Panc1 (cell line): ENCODE results near the gene MDGA2. TPM values are rescaled to one million over a fixed set of nuclear protein-coding genes. Genes with fewer than 3 reads are reported as not detected.

Experiments
- ATAC-seq: fragments of 200-7000 bp; cut with Tn5 transposase; 2 replicates; pipeline ENCODE4 v1.9.1; 2020; ENCODE audit warnings: mild to moderate bottlenecking, moderate library complexity
- BruUV-seq: library from RNA; stranded (reverse); fragments of 400-500 nt; replicated peaks from 2 replicates; lab custom pipeline; 2021; lab: Mats Ljungman, UMichigan
- CTCF ChIA-PET: fragments of 300-600 bp; sonication (Branson Sonifier 250); formaldehyde crosslinking; loops from one replicate; lab custom pipeline; 2022; ENCODE audit warnings: antibody characterized with exemption; lab: Charles Lee
- POLR2A ChIA-PET: fragments of 300-600 bp; sonication (Branson Sonifier 250); formaldehyde crosslinking; loops from one replicate; lab custom pipeline; 2022; ENCODE audit warnings: antibody characterized with exemption; lab: Charles Lee
- DNase-seq: peaks from one replicate; pipeline ENCODE4 v3.0.0-alpha.2; 2010; ENCODE audit warnings: low read depth, low spot score
- H3K27ac ChIP-seq: 2 replicates; pipeline ENCODE4 v1.5.1; 2011; ENCODE audit warnings: mild to moderate bottlenecking, low read length, inconsistent platforms
- H3K27me3 ChIP-seq: fragments of 200-500 bp; sonication (Bioruptor generic); 2 replicates; pipeline ENCODE4 v1.6.0; 2014; ENCODE audit warnings: low read length, inconsistent platforms; ENCODE audit not compliant: control insufficient read depth, insufficient read depth
- H3K36me3 ChIP-seq: fragments of 200-500 bp; sonication (Bioruptor generic); 2 replicates; pipeline ENCODE4 v1.5.1; 2014; ENCODE audit warnings: inconsistent platforms, mild to moderate bottlenecking, low read length, moderate library complexity; ENCODE audit not compliant: control insufficient read depth, insufficient read depth
- H3K4me1 ChIP-seq: 2 replicates; pipeline ENCODE4 v1.5.1; 2011; ENCODE audit warnings: inconsistent platforms, mild to moderate bottlenecking, low read length, moderate library complexity; ENCODE audit not compliant: control insufficient read depth, insufficient read depth
- H3K4me3 ChIP-seq, 2 experiments: 2 replicates each; pipeline ENCODE4 v1.5.1; 2011 to 2012; ENCODE audit warnings: low read depth in 2 of 2, low read length in 2 of 2, mild to moderate bottlenecking in 2 of 2, inconsistent platforms in 1 of 2, moderate library complexity in 1 of 2
- H3K9me3 ChIP-seq: fragments of 200-500 bp; sonication (Bioruptor generic); 2 replicates; pipeline ENCODE4 v1.5.1; 2014; ENCODE audit warnings: low read depth, mild to moderate bottlenecking, inconsistent platforms, low read length, moderate library complexity; ENCODE audit not compliant: control insufficient read depth, insufficient read depth
- CTCF ChIP-seq: fragments of 450-650 bp; IDR thresholded peaks from 2 replicates; pipeline ENCODE4 v1.5.1; 2017; ENCODE audit warnings: mild to moderate bottlenecking
- POLR2AphosphoS5 ChIP-seq: IDR thresholded peaks from 2 replicates; pipeline ENCODE4 v1.6.1; 2012; ENCODE audit warnings: mild to moderate bottlenecking, low read depth, low read length, moderate library complexity
- REST ChIP-seq, 2 experiments: IDR thresholded peaks; 2 replicates each; pipeline ENCODE4 v1.6.1; 2011 to 2012; ENCODE audit warnings: low read depth in 2 of 2, control low read depth in 1 of 2, low read length in 1 of 2, mild to moderate bottlenecking in 1 of 2, moderate library complexity in 1 of 2; ENCODE audit not compliant: insufficient read depth in 1 of 2
- SIN3A ChIP-seq: IDR thresholded peaks from 2 replicates; pipeline ENCODE4 v1.6.1; 2012; ENCODE audit warnings: low read depth, mild to moderate bottlenecking, low read length, moderate library complexity, borderline replicate concordance; ENCODE audit not compliant: insufficient read depth
- TCF7L2 ChIP-seq: IDR thresholded peaks from 2 replicates; pipeline ENCODE4 v1.6.1; 2011; ENCODE audit warnings: mild to moderate bottlenecking, low read depth, low read length, inconsistent platforms
- in situ Hi-C: cut with HindIII; loops from 2 replicates; pipeline ENCODE4 v1.10.0; 2016; ENCODE audit warnings: low sequenced_read_pairs, low pct_unique_long_range_greater_than_20kb
- intact Hi-C: fragments of 100-400 bp; cut with micrococcal nuclease; formaldehyde crosslinking; loops from one replicate; pipeline ENCODE4 v1.10.0; 2022; ENCODE audit not compliant: unreplicated experiment
- total RNA-seq: library from RNA; stranded (reverse); gene quantifications from one replicate; pipeline ENCODE4 v1.2.1, GENCODE V29; 2021; ENCODE audit not compliant: unreplicated experiment

The MDGA2 gene
- total RNA-seq, 1 experiment from 2014 or later = not detected

- DNase-seq = no peak
- Histone ChIP-seq H3K36me3 (no peaks in the 10 kb centered on the region), H3K27ac (no peak overlapping the region), H3K9me3 (no peaks in the 10 kb centered on the region), H3K4me3 (no peak overlapping the region), H3K27me3 (no peaks in the 10 kb centered on the region), H3K4me1 (no peaks in the 10 kb centered on the region)
- in situ Hi-C loops (no loop called here), intact Hi-C loops (no loop called here)
- ATAC-seq = no peak
- BruUV-seq = no TSS peak
- ChIA-PET CTCF (no interaction called here), POLR2A (no interaction called here)
- TF ChIP-seq CTCF (peak; percentile 67), TCF7L2 (no peak)
These were observed 397.1 kb downstream of the MDGA2 start for GRCh38 chr14:47278233-47278842.

GRCh38 chr14:47277703-47278102, 397.7 kb downstream of the MDGA2 start:
- H3K27ac ChIP-seq = no peak overlapping the region
- intact Hi-C loops (no loop called here), in situ Hi-C loops (no loop called here)
- ATAC-seq (no peak), DNase-seq (no peak)
- POLR2A ChIA-PET = no interaction called here
- H3K36me3 ChIP-seq = no peaks in the 10 kb centered on the region
- TF ChIP-seq TCF7L2 = no peak
- no peak for TF ChIP-seq REST (IDR thresholded peaks at IDR 0.05; ENCODE audit: insufficient read depth in 1 of 2, low read depth in 2 of 2, low read length in 1 of 2)
- no peak for TF ChIP-seq SIN3A
- TF ChIP-seq POLR2AphosphoS5 = no peak
- TF ChIP-seq CTCF = no peak
- no TSS peak for BruUV-seq
- H3K9me3 ChIP-seq = no peaks in the 10 kb centered on the region
- H3K27me3 ChIP-seq = no peaks in the 10 kb centered on the region
- H3K4me3 ChIP-seq = no peak overlapping the region
- no peaks in the 10 kb centered on the region for H3K4me1 ChIP-seq
- CTCF ChIA-PET = no interaction called here
